Measurements from ENCODE around the gene VPS52.
A peak's percentile ranks its signal among the peaks of the same experiment; 100 is the strongest.

VPS52 gene, protein sequence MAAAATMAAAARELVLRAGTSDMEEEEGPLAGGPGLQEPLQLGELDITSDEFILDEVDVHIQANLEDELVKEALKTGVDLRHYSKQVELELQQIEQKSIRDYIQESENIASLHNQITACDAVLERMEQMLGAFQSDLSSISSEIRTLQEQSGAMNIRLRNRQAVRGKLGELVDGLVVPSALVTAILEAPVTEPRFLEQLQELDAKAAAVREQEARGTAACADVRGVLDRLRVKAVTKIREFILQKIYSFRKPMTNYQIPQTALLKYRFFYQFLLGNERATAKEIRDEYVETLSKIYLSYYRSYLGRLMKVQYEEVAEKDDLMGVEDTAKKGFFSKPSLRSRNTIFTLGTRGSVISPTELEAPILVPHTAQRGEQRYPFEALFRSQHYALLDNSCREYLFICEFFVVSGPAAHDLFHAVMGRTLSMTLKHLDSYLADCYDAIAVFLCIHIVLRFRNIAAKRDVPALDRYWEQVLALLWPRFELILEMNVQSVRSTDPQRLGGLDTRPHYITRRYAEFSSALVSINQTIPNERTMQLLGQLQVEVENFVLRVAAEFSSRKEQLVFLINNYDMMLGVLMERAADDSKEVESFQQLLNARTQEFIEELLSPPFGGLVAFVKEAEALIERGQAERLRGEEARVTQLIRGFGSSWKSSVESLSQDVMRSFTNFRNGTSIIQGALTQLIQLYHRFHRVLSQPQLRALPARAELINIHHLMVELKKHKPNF

DNA sequence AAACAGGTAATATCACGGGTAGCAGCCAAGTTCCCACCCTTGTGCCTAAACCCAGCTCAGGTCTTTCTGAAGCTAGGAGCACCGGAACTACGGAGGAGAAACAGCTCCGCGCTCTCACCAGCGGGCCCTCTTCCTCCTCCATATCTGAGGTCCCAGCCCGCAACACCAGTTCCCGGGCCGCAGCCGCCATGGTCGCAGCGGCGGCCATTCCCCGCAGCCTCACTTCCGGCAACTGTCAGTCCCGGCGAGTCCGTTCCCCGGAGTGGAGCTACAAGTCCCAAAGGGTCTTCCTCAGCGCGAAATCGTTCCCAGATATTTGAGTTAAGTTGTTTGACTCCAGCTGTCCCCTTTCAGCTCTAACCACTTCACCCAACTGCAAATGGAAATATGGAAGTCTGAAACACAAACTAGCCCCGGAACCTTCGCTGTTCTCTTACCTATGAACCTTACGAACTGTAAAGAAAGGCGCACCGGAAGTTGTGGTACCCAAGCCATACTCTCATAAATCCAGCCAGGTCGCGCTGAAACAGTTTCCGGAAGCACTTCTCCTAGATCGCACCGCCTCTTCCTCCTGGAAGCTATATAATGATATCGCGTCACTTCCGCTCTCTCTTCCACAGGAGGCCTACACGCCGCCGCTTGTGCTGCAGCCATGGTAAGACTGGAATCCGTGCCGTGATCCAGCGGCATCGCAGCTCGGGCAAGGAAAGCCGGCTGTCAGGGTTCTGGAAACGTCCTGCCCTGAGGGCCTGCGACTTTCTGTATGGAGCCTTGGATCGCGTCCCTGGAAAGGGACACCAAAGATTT is at the start of gene VPS52, which contains the start of gene RPS18:
Gene VPS52 (minus strand): TSS at position 409 of the 807 bp plus-strand sequence. CDS start 201 bp downstream, at position 208.
Gene RPS18 (plus strand): TSS at position 608 of the 807 bp plus-strand sequence. CDS start 45 bp downstream, at position 653.
- DNase-seq = peak; percentile 83 to 99 (median 95)
- intact Hi-C loops (cut with DNase I) = no loop called here

DNA sequence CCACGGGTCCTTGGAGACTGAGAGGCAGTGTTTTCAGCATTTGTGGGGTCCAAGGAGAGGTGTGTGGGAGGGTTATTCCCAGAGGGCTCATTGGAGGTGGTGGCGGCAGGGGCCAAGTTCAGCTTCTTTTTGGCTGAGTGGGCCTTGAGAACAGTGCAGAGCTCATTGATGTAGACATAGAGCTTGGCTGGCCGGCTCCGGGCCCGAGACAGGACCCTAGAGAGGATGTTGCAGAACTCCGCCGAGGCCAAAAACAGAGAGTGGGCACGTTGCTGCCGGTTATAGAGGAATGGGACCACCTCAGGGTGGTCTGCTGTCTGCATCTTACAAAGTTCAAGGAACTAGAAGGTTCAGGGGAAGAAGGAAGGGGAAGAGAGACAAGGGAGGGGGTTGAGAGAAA is 49.6 kb upstream of the VPS52 start:
- intact Hi-C loops (cut with DNase I) = no loop called here
- DNase-seq = no peak

DNA sequence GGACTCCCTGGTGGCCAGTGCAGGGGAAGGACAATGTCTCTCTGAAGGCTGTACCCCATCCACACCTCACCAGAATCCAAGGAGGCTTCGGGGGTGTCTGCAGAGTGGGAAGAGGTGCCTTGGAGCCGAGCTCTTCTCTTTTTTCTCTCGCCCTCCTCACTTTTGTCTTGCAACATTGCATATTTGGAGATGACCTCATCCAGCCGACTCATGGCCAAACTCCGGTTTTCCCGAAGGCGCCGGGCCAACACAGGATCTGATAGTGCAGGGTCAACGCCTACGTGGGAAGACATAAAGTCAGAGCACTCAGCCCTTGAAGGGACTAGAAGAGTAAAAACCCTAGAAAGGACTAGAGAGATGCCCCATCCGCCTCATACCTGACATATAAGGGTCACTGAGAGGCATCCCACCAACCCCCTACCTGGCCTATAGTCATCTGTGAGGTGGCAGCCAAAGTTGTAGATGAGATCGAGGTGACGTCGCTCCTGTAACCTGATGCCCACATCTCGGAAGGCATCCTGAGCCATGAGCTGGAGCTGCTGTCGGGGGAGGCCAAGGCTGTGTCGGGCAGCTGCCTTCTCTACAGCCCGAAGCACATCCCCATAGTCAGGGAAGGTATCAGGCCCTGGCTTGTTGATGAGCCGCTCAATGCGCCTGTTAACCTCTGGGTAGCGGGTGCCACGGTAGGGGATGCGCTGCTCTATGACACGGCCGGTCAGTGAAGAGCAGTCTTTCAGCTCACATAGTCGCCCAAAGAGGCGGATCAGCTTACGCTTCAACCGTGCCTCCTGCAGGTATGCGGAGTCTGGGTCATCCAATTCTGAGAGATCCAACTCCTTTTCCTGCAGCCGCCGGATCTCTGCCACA is 48.9 kb upstream of the VPS52 start:
- intact Hi-C loops (cut with DNase I) = no loop called here
- DNase-seq = no peak

- DNase-seq = no peak
- intact Hi-C loops (cut with DNase I) = no loop called here
Measured at GRCh38 chr6:33319939-33320314, 48.3 kb upstream of the VPS52 start.

- intact Hi-C loops (cut with DNase I) = no loop called here
- no peak for DNase-seq
Measured at GRCh38 chr6:33318426-33319073, 46.9 kb upstream of the VPS52 start.

DNA sequence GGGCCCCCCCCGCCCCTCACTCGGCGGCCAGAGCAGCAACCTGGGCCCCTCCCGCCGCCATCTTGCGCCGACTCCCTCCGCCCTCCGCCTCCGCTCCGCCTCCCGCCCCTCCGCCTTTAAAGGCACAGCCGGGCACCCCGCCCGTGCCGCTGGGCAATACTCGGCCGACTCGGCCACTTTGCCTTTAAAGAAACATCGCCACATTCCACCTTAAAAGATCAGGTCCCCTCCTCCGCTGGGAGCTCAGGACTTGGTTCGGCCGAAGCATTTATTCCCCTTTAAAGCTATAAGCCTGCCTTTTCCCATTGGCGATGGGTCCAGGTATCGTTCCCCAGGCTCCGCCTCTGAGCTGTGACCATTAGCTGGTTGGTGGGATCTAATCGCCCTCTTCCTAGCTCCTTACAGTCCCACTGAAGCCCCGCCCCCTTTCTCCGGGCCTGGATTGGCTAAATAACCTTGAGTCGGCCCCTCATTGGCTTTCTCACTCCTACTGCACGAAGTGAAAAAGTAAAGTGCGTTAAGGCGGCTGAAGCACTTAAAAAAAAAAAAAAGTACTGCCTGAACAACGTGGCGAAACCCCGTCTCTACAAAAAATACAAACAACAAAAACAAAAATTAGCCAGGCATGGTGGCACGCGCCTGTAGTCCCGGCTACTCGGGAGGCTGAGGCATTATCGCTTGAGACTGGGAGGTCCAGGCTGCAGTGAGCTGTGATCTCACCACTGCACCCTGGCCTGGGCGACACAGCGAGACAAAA is 46.2 kb upstream of the VPS52 start, which contains the start of gene ZBTB22:
Gene ZBTB22 (minus strand): TSS at position 76 of the 757 bp plus-strand sequence. CDS start 828 bp downstream, outside the sequence.
- intact Hi-C loops (cut with DNase I) = no loop called here
- DNase-seq = peak; percentile 93 to 100 (median 97)

DNA sequence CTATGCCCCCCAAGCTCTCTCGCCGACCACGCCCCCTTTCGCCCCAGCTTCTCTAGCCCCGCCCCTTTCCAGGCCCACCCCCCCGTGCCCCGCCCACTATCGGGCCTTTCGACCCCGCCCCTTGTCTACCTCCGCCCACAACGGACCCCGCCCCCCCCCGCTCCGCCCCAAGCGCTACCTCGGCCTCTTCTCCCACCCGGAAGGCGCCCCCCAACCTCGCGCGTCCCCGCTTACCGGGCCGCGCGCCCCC is 45.7 kb upstream of the VPS52 start:
- DNase-seq = peak in 6 of 42 donors; percentile 22 to 63 (median 33)
- intact Hi-C loops (cut with DNase I) = no loop called here

DNA sequence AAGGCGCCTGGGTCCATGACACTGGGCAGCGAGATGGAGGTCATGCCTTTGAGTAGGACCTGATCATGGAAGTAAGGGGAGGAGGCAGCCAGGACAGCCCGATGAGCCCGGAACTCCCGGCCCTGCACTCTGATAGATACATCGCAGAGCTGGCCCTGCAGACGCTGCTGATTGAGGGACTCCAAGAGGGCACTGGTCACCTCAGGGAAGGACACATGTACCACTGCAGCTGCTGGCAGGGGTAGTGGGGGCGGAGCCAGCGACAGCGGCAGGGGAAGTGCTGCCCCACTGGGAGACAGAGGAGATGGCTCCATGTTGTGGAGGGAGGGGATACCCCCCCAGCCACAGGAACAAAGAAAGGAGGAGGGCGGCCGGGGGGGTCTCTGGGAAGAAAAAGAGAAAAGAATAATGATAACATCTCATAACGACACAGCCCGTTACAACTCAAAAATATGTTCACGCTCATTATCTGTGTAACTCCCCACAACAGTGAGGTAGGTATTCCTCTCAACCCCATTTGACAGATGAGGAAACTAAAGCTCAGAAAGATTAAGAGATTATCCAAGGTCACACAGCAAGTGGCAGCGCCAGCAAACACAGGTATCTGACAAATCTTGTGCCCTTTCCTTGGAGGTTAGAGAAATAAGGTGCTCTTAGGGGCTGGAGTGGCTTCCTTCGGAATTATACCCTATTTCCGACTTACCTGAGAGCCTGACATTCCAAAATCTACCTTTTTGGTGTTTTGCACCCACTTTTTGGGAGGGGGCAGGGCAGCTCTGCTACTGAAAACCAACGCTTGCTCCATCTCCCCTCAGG is 45.1 kb upstream of the VPS52 start:
- DNase-seq = no peak
- intact Hi-C loops (cut with DNase I) = no loop called here

GRCh38 chr6:33315793-33316602 is 44.3 kb upstream of the VPS52 start:
- DNase-seq = no peak
- intact Hi-C loops (cut with DNase I) = no loop called here

DNA sequence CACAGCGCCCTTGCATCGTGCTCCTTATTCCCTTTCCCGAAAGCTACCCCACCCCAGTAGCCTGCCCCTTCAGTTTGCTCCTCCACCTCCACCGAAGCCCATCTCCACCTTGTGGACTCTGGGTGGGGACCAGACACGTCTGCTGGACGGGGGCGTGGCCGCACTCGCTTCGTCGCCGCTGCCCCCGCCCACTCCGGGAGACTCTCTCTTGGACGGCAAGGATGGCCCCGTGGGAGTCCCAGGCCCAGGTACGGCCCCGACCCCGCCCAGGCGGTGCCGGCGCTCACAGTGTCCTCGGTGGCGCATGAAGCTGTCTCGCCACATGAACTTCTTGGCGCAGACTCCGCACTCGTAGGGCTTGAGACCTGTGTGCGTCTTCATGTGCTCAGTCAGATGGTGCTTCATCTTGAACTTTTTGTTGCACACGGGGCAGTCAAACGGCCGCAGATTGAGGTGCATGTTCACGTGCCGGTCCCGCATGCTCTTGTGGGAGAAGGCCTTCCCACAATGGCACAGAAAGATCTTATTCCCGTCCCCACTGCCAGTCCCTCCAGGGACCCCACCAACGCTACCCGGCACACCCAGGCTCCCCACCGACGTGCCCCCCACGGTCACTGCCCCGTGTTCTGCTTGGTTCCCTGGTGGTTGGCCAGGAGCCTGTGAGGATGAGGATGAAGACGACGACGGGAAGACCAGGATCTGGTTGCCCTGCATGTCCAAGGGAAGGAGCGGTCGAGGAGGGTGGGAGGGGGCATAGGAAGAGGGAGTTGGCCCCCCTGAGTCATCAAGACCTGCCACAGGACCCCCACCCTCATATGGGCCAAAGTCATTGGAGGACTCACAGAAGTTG is 43.5 kb upstream of the VPS52 start:
- intact Hi-C loops (cut with DNase I) = no loop called here
- peak in 1 of 42 donors; percentile 46 for DNase-seq

DNA sequence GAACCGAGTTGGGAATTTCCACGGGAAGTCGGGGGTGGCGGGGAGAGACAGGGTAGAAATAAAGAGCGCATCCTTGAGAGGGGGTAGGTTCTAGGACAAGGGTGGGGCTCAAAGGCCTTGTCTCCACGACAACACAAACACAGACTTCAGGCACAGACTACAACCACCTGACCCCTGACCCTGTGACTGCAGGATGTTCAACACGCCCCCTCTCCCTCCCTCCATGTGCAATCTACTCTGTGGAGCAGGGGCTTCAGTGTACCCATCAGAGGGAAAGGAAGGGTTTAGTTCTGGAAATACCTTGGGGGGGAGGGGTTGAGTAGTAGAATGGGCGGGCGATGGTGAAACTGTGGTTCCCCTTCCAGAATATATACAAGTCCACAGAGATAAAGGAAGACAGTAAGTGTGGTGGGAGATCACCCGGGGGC is 42.9 kb upstream of the VPS52 start:
- intact Hi-C loops (cut with DNase I) = no loop called here
- peak in 41 of 42 donors; percentile 29 to 87 (median 66) for DNase-seq

GRCh38 chr6:33313709-33314514 is 42.2 kb upstream of the VPS52 start, which contains the start of gene TAPBP:
TAPBP (minus strand) TSS chr6:33314078; CDS start chr6:33314041, 37 bp downstream.
- peak in 40 of 42 donors; percentile 25 to 80 (median 56) for DNase-seq
- intact Hi-C loops (cut with DNase I) = no loop called here

DNA sequence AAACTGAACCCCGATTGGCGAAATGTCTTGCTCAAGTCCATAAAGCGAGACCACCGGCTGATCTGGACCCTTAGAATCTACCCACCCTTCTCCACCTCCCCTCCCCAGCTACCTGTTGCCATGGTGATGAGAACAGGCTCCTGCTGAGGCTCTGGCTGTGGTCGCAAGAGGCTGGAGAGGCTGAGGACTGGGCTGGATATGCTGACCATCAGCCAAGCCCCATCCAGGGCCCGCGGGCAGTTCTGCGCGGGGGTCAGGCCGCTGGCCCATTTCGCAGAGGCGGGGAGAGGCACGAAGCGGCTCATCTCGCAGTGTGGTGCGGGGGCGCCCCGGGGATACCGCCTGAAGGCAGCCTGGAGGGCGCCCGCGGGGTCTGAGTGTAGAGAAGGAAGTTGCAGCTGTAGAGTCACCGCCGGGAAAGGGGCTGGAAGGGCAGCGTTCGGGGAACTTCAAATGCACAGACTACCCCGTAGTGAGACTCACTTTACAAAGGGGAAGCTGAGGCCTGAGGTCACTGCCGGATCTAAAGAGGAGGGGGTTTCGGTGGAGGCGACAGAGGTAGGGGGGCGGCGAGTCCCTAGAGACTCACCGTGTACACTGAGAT is 41.5 kb upstream of the VPS52 start:
- DNase-seq = peak in 40 of 42 donors; percentile 40 to 81 (median 60)
- intact Hi-C loops (cut with DNase I) = no loop called here

Measured in head of caudate nucleus (tissue), 42 donors.